ENCODE results near the gene TWIST2.

TWIST2 gene

DNA sequence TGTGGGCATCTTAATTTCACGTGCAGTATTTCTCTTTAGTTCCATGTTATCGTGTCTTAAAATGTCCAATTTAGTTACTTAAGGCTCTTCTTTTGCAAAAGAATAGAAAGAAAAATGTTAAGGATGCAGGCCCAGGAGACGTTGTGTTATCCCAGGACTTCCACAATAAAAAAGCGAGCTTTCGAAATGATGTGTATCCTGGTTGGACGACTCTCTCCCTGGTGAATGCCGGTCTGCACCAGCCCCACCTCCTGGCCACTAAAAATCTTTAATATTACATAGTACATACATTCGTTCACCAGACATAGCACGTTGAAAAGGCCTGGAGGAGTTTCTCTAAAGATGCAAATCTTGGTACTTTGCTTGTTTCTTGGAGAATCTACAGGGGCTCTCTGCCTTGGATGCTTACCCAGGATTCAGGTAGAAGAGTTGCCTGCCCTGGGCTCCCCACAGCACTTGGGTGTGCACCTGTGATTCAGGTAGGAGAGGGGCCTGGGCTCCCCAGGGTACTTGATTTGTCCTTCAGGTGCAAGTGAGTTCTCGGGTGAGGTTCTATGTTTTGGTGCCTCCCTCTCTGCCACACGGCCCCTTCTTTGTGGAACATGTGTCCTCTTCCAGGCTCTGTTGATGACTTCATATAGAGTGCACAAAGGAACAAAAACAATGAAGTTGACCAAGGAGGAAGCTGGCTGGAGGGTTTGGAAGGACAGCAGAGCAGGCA, 26.6 kb downstream of the TWIST2 start:
- no peak for DNase-seq

DNA sequence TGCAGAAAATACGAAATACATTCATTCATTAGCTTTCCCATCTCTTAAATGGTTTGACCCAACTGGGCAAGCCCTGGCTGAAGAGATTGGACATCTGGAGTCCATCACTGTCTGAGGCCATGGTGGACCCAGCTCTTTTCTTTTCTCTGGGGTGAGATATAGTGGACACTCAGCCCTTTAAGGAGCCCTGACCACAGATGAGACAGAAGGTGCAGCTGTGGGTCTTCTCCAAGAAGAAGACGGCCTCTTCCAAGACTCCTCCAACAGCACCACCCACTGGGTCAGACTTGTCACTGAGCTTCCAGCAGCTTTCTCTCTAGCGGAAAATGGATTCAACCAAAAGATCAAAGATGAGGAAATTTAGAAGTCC, 27.2 kb downstream of the TWIST2 start:
- DNase-seq, result no peak

DNA sequence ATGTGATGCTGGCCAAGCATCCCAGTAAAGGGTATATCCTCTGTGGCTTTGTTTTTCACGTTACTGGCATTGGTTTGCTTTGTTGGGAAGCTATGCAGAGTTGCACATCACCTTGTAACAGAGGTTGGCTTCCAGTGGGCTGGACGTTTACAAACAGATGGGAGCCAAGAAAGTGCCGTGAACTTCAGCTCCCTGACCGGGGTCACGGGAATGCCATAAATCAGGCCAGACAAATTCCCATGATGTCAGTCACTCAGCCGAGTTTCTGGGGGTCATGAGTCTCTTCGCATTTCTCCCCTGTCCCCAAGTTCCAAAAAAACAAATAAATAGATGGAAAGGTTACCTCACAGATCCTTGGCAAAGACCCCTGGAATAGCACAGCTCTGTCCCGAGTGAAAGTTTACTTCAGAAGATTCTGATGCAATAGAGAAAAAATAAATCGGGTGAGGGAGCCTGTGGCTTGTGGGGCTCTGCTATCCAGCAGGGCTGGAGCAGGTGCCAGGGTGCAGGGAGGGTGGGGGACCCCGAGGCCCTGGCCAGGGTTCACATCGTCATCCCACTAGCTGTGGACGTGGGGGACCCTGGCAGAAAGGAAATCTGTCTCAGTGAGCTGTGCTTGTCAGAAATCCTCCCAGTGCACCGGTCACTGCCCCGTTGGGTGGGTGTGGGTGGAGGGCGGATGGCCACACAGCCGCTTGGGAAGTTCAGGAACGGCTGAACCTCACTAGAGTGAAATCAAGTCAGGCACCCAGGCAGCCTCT, 27.8 kb downstream of the TWIST2 start:
- no peak for DNase-seq

DNA sequence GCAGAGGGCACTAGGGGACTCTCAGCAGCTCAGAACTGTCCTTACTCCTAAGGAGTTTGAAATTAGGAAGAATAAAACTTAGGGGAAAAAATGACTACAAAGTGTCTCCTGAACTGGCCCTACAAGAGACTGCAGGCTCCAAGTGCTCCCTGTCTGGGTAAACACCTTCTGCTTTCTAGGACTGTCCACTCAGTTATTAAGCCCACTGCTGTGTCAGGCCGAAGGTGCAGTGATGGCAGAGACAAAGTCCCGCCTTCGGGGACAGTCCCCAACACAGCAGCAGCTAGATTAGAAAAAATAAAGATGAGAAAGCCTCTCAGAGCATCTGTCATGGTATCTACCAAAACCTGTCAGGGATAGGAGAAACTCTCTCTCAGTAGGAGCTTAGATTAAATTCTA, 28.3 kb downstream of the TWIST2 start:
- no peak for DNase-seq

DNA sequence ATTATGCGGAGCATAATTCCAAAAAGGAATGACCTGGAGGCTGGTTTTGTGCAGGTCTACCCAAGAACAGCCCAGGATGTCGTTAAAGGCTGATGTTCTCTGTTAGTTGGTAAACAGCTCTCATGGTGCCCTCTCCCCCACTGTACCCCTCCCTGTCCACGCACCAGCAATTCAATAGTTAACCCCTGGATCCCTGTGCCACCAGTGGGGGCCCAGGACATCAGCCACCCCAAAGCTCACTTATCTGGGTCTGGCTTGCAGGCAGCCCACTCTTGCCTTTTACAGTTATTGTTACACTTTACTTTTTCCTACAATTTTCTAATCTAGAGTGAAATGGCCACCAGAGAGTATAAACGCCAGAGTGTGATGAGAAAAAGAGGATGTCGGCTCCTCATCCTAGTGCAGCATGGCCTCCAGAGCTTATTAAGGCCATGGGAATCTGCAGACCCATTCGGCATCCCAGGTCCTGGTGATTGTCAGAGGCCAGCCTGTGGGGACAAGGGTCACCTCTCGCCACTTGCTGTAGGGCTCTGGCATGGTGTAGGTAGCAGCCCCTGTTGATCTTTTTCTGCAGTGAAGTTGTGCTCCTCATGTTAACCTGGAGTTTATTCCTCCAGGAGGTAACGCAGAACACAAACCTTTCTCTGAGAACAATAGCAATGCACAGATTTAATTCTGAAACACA, 30.3 kb downstream of the TWIST2 start:
- no peak for DNase-seq

DNA sequence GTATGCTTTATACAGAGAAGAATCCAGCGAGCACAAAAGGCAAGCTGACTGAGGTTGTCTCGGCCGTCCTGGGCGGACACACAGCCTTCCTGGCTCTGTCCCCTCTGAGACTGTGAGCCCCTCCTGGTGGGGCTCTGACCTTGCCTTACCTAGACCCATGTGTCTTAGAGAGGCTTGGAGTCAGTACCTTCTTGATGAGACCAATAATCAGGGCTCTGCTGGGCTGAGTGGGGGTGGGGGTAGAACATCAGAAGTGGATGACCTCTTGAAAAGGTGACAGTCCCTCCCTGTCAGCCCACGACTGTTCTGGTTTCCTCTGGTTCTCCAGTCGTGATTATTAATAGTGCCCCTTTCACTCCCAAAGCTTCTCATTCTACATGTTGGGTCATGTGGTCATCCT, 31.2 kb downstream of the TWIST2 start:
- no peak for DNase-seq

DNA sequence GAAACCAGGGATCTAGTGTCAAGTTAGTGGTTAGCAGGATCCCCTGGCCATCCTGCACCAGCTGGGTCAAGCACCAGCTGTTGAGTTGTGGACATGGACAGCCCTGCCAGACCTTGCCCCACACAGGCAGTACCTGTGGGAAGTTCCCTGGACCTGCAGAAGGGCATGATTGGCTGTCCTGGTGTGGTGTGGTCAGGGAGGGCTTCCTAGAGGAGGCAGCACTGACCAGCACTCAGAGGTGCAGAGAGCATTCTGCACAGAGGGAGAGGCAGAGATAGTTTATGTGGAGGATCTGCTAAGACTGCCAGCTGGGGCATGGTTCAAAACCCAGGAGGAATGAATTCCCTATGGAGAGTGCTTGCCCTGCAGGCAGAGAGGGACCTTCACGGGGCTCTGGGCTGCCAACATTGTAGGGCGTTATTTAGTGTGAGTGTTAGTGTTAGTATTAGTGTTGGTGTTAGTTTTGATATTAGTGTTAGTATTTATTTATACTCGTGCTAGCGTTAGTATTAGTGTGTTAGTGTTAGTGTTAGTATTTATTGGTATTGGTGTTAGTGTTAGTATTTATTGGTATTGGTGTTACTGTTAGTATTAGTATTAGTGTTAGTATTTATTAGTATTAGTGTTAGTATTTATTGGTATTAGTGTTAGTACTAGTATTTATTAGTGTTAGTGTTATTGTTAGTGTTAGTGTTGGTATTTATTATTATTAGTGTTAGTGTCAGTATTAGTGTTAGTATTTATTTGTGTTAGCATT, 31.9 kb downstream of the TWIST2 start:
- DNase-seq, result no peak

DNA sequence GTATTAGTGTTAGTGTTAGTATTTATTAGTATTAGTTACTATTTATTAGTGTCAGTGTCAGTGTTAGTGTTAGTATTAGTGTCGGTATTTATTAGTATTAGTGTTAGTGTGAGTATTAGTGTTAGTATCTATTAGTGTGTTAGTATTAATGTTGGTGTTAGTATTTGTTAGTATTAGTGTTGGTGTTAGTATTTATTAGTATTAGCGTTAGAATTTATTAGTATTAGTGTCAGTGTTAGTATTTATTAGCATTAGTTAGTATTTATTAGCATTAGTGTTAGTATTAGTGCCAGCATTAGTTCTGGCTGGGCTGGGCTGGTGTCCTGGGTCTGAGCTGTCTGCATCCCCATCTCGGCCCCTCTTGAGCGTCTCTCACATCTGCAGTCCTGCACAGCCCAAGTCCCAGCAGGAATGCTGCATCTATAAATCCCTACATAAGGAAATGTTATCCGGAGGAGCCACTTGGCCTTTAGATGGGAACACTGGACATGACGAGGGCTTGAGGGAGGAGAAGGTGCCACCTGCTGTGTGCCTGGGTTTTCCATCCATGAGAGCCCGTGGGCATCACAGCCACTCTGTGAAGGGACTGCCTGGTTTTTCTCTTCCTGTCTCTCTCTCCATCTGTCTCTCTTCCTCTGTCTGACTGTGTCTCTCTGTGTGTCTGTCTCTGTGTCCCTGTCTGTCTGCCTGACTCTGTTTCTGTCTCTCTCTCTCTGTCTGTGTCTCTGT, 33.6 kb downstream of the TWIST2 start:
- DNase-seq, result no peak

DNA sequence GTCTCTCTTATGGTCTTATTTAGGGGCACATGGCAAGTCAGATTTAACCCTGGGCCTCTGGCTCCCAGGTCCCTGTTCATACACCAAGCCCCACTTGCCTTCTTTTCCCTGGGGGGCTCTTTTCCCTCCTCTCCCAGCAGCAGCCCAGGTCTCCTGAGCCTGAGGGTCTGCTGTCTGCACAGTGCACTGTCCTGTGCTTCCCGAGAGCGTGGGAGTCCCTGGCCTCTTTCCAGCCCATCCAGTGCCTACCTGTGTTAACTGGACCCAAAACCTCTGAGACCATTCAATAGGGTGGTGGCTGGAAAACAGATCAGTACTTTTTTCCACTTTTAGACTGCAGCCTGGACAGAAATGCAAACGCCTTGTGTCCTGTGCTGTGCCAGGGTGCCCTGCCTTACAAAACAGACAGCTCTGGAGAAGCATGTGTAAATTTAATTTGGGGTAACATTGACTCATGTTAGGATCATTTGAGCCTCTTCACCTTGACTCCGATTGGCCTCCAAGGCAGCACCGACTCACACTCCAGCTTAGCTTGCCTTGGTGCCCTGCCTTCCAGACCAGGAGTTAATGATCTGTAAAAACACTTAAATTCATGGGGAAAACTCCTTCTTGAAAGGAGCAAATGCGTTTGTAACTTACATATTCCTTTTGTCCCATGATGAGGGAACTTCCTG, 34.3 kb downstream of the TWIST2 start:
- no peak for DNase-seq

DNA sequence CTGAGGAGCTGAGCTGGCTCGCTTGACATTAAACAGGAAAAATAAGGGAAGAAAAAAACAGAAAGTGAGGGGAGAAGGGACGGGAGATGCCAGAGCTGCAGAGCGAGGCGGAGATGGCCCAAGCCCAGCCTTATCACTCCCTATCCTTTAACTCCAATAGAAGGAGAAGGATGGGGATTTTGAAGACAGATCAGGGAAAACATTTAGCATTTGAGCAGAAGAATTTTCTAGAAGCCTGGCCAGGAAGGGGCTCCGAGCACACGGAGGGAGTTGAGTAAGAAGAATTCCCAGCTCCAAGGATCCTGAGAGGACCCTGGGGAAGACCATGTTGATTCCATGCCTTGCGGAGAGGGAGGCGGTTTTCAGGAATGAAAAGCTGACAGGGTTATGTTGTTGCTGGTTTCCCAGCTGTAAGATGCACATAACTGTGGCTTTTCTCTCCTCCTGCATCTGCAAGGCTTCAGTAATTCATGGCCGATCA, 35.6 kb downstream of the TWIST2 start:
- no peak for DNase-seq

DNA sequence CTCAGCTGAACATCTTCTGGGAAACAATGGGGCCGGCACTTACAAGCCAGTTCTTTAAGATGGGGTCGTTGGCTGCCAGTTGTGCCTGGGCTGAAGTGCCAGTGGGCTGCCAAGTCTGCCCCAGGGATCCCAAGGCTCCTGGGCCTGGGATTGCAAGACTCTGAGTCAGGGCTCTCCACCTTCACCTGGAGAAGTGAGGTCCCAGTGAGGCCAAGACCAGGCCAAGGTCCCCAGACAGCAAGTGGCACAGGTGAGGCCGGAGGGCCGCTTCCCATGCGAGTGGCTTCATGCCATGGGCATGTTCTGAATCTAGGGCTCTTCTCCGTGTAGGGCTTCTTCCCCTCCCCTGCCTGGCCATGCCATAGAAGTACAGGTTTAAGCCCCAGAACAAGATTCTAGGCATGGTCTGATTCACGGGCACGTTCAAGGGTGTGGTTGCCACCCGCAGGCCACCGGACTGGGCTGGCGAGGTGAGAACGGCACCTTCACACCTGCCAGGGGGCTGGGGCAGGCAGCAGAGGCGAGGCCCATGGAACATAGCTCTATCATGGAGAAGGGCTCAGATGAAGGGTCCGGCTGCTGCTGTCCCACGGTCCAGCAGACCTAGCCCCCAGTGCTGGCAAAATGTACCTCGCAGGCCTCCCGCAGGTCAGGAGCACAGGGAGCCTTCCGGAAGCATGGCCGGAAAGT, 36.4 kb downstream of the TWIST2 start:
- no peak for DNase-seq

DNA sequence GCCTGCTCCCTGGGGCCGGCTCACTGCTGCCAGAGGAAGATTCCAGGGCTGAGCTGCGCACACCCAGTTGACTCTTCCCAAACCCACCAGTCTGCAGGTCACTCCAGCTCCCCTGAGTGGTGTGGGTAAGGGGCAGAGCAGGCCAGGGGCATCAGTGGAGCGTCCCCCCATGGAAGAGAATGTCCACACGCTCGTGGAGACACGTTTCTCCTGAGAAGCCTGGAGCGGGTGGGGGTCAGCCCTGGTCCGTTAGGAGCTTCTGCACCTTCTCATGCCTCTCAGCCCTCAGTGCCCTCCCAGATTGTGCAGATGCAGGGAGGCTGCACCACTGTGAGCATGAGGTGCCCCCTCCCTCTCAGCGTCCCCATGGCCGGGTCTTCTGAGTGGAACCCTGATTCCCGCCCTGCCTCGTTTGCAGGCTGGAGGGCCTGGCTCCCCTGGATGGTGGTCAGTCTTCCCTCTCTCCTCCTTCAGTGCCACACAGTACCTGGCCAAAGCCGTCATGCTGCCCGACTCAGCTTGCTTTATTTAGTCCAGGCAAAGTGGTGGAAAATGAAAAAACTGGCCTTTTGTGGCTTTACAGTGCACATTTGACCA, 37.0 kb downstream of the TWIST2 start:
- no peak for DNase-seq

DNA sequence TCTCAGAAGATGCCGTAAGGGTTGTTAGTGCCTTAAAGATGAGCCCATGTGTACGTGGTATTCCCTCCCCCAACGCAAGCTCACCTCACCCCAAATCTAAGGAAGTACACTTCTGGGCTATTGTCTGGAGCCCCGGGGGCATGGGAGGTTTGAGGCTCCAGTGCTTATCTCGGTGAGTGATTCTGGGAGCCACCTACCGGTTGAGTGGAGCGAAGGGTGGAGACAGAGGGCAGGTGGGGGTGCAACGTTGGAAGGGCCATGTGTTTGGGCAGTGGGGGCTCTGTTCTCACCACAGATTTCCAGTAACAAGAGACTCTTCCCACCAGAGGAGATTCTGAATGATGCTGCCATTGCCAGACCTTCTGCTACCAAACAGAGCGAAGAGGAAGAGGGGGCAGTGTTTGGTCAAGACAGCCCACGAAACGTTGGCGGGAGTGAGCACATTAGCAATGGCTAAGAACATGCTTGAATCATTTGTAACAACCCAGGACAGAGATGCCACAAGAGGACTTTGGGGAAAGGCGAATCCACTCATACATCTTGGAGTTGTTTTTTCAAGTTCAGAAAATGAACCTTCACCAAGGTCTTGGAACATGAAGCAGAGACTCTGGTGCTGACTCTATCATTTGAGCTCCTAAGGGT, 38.7 kb downstream of the TWIST2 start:
- DNase-seq, result peak; percentile 11

DNA sequence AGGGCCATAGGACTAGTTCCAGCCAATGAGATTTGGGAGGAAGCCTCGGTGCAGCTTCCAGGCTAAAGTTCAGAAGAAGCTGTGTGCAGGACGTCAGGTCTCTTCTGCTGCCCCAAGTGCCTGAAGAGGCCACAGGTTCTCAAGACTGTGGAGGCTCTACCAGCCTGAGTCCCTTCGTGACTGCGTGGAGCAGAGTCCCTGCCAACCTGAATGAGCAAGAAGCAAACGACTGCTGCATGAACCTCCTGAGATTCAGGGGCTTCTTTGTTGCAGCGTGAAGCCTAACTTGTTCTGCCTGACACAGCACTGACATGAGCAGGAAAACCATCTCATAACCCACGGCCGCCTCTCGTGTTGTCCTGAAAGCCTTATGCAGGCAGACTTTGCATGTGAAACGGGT, 39.7 kb downstream of the TWIST2 start:
- DNase-seq, result no peak

DNA sequence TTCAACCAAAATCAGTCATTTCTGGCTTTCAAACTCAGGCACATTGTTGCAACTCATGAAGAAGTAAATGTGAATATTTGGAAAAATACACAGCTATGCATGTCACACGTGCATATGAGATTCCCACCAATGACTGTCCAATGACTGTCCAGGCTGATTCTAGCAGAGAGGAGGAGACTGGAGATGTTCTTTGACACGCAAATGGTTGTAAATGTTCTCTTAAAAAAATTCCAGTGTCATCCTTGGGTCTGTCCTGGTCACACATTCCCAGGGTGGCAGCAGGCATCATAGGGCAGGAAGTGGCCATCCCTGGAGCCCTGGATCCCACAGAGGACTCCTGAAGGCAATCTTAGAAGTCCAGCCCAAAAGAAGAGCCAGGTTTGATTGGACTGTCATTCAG, 40.9 kb downstream of the TWIST2 start:
- DNase-seq, result no peak

DNA sequence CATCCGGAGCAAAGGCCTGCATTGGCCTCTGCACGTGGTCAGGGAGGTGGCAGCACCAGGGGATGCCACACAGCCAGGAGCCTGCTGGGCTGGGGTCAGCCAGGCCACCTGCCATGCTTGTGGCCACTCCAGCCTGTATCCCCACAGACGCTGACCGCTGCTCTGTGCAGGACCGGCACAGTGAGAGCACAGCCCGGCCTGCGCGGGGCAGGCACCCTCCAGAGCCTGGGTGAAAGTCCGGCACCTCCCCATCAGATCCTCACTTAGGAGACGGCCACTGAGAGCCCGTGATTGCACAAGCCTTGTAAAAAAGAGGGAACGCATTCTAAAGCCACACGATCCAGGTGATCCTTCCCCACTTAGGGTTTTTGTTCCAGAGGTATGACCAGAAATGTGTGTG, 42.2 kb downstream of the TWIST2 start:
- DNase-seq, result no peak

DNA sequence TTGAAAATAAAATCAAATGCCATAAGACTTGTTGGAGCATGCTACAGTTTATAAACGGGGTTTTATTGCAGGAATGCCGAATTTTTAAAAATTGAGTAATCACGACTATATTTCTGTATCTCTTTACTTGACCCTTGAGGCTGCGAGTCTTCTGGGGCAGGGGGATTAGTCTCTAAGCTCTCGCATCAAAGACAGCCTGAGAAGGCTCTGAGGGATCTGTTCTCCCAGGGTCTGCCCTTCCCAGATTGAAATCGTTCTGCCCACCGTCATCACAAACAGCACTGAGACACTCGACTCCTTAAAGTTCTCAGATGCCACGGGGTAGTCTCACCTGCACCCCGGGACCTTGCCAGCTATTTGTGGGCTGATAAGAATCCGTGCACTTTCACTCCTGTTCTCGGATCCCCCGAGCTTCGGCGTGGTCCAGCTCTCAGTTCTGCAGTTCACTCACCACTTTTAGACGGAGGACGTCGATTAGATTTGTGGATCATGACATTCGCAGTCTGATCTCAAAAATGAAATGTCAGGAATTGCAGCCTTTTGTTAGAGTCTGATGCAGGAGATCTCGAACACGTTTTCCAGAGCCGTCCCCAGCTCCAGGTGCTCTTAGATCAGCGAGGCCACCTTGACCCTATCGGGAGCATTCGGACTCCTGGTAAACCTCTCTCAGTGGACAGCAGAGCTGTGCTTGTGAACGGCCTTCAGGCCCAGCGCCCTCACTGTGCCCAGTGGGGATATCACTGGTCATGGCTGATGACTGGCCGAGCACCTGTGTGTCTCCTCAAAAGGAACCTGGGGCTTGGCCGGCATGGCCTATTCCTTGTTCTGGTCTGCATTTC, 43.0 kb downstream of the TWIST2 start:
- no peak for DNase-seq

DNA sequence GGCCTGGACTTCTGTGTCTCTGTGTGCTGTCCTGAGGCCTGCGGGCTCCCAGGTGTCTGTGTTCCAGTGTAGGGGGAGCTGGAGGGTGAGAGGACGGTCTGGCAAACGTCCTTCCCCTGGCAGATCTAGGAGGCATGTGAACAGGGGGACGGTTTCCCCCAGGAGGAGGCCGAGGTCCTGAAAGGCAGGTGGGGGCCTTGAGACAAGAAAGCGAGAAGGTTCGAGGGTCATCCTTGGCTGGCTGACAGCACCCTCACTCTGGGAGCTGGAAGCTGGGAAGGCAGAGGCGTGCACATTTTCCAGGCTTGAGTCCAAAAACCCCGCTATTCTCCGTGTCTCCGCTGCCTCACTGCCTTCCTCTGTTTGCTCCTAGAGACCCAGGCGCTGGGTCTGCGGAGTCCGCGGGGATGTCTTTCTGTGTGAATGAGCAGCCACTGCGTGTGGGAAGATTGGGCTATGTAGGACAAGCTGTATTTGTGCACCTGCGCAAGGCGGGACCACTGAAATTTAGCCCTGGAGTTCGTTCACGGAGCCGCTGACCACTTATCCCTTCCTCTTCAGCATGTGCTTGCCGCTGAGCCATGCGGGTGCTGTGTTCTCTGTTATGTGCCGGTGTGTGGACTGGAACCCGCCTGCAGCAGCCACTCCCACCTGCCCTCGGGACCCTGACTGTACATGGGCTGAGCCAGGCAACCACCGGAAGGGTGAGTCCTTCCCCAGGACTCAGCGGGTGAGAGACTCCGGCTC, 43.7 kb downstream of the TWIST2 start:
- DNase-seq, result no peak

DNA sequence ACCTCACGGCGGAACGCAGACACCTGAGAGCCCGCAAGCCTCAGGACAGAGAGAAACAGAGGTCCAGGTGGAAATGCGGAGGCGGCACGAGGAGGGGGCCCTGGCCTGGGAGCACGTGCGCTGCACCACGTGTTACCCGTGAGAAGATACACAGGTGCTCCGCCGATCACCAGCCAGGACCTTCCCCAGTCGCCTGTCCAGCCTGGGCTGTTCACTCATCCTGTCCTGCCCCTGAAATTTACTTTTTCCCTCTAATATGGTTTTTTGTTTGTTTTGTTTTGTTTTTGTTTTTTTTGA, 44.3 kb downstream of the TWIST2 start:
- DNase-seq, result no peak
